Suprapubic skin (tissue), 3 donors: ENCODE measurements around the gene ITGA3.

Source experiments
- CTCF ChIP-seq, 2 donors: fragments of 200-600 bp in 1 of 2; fragments of 450-650 bp in 1 of 2; sonication (generic) in 1 of 2; IDR thresholded peaks; one replicate each; pipeline ENCODE4 v1.5.1; 2016 to 2019; ENCODE audit warnings: antibody characterized with exemption in 2 of 2, mild to moderate bottlenecking in 1 of 2, moderate library complexity in 1 of 2
- POLR2A ChIP-seq, 2 donors: fragments of 450-650 bp; IDR thresholded peaks; one replicate each; pipeline ENCODE4 v1.6.1; 2017; ENCODE audit warnings: antibody characterized with exemption in 2 of 2, mild to moderate bottlenecking in 2 of 2, moderate library complexity in 2 of 2

DNA sequence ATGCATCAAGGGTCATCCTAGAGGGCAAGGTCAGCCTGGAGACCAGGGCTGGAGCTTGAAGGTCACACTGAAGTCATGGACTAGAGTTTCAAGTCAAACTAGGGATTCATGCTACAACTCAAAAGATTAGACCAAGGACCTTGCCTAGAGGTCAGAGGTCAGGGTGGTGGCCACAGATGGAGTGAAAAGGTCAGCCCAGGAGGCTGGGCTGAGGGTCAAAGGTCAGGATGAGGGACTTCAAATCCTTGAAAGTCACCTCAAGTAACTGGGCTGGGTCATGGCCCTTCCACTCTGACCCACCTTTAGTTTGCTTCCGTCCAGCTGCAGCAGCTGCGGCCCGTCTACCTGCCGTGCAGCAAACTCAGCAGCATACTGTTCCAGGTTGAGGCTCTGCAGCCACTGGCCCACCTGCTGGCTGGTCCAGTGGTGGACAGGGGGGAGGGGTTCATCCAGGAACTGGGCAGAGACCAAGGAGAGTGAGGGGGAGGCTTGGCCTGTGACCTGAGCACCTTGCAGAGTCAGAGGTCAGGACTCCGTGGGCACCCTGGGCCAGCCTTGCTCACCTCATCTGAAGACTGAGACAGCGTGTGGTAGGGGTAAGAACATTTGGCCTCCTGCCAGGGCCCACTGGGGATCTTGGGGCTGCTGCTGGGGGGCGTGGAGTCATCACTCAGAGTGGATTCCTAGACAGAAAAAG is 57.9 kb downstream of the ITGA3 start:
- TF ChIP-seq CTCF (IDR thresholded peaks at IDR 0.05) (no peak), POLR2A (IDR thresholded peaks at IDR 0.05) (no peak)
